Activated T-helper 1 cell treated with Interleukin-2 at 50 U/mL for 16 hours (primary cell): Measurements from ENCODE around the gene TRPM2.

Experiments
- DNase-seq: peaks from one replicate; pipeline ENCODE4 v3.0.0-alpha.2; 2020; ENCODE audit warnings: low read depth

Gene TRPM2

DNA sequence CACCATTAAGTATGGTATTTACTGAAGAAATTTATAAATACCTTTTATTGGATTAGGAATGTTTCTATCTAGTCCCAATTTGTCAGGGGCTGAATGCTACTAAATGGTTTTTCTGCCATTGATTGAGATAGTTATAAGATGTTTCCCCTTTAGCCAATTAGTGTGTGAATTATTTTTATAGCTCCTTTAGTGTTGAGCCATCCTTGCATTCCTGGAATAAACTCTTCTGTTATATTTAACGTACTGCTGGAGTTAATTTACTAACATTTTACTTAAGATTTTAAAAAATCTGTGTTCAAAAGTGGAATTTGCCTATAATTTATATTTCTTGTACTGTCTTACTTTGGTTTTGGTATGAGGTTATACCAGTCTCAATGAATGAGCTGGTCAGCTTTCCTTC is 76.5 kb downstream of the TRPM2 start:
- no peak for DNase-seq

DNA sequence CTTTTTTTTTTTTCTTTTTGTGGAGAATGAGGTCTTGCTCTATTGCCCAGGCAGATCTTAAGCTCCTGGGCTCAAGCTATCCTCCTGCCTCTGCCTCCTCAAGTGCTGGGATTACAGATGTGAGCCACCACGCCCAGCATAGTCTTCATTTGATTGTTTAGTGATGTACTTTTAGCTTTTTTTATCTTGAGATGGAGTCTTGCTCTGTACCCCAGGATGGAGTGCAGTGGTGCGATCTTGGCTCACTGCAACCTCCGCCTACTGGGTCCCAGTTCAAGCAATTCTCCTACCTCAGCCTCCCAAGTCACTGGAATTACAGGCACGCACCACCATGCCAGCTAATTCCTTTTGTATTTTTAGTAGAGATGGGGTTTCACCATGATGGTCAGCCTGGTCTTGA is 77.9 kb downstream of the TRPM2 start:
- no peak for DNase-seq

DNA sequence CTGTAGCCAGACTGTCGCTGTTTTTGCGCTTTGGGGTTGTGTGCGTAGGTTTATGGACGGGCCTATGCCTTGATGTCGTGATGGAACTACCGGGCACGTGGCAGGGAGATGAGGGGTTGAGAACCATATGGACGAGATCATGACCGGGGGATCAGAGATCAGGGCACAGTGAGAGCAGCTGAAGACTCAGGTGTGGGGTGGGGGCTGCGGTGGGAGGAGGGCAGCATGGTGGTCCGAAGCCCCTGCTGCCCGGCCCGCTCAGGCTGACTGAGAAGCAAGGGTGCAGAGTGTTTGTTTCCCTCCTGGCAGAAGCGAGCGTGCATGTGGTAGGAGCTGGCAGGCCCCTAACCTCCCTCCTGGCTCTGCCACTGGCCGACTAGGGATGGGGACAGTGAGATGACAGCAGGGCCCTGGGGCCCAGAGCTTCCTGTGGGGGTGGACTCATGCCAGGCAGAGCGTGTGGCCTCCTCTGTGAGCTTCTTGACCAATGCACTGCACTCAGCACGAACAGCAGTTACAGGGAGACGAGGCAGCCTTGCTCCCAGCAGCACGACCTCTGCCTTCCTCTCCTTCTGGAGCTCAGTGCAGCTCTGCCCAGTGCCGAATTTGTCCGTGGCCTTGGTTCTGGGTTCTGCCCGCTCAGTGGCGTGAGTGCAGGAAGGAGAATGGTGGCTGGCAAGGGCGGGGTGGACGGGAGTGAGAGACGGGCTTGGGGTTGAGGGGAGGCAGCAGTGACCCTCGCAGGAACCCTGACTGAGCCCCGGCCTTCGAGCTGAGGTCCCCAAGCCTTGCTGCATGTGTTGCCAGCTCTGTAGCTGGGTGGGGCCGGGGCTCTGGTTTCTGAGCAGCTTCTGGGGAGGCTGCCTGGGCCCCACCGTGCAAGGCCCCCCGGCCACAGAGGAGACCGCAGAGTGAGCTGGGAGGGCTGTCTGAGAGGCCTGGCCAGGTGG is 79.7 kb downstream of the TRPM2 start:
- no peak for DNase-seq

DNA sequence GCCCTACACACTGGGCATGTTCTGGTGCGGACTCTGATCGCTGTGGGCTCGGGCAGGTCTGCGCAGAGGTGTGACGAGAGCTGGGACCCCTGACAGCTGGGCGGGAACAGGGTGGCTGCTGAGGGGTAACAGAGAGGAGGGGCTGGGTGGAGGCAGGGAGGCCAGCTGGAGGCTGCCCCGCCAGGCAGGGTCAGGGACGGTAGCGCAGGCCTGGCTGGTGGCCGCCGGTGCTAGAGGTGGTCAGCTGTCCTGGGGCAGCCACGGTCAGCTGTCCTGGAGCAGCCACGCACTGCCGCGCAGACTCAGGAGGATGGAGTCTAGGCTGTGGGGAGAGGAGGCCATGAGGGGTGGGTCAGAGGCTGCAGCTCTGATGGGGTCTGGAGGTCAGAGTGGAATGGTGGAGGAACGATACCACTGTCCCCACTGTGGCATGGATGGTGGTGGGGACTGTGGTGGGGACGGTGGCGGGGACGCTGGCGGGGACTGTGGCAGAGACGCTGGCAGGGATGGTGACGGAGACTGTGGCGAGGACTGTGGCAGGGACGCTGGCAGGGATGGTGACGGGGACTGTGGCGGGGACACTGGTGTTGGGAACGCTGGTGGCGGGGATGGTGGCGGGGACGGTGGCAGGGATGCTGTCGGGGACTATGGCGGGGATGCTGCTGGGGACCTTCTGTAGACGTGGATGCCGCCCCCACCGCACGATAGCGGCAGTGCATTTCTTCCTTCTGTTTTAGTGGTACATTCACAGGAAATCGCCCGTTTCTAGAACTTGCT is 80.6 kb downstream of the TRPM2 start:
- DNase-seq, result no peak

DNA sequence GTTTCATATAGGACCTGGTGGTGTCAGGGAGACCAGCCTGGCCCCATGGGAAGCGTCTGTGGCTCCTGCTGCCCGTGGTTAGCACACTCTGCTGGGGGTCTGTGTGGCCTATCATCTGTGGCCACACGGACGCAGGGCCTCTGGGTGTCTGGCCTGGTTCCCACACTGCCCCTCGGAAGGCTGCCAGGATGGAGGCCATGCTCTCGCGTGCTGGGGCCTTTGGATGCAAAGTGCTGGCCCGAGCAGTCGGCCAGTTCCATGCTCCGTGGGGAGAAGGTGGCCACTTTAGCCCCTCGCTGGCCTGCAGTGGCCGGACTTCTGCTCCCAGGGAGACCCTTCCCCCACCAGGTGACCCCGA is 81.1 kb downstream of the TRPM2 start:
- no peak for DNase-seq

DNA sequence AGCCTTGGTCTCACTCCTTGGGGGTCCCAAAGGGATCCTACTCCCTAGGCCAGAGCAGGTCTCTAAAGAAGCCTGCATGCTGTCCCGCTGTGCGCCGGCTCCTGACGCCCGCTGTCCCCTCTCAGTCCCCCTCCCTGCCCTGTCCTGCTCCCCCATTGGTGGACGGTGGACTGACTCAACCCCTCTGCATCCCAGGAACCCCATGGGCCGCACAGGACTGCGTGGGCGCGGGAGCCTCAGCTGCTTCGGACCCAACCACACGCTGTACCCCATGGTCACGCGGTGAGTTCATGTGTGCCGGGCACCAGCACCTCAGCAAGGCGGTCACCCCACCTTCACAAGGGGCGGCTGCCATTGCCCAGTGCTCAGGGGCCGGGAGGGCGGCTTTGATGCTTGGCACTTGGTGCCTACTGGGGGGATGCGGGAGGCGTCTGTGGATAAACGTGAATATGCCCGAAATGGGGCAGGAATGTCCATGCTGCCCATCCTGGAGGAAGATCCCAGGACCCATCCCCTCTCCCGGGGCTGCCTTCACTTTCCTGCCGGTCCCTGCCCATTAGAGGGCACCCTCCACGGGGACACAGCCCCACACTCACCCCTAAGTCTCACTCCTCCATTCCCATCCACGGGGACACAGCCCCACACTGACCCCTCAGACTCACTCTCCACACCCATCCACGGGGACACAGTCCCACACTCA is 81.7 kb downstream of the TRPM2 start:
- DNase-seq, result no peak

DNA sequence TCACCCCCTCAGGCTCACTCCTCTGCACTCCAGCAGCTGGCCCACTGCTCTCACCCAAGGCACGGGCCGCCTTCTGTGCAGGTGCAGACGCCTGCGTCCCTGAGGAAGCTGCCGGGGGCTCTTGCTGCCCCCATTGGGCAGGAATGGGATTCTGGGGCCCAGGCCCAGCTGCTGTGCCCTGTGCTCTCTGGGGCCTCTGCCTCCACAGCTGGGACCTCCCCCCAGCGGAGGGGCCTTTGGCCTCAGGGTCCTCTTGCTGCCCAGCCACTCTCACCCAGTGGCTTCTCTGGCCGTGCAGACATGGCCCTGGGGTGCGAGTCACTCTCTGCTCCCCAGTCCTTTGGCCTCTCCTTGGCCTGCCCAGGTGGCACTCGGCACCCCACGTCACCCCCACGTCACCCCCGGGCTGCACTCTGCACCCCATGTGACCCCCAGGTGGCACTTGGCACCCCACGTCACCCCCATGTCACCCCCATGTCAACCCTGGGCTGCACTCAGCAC is 82.7 kb downstream of the TRPM2 start:
- no peak for DNase-seq

DNA sequence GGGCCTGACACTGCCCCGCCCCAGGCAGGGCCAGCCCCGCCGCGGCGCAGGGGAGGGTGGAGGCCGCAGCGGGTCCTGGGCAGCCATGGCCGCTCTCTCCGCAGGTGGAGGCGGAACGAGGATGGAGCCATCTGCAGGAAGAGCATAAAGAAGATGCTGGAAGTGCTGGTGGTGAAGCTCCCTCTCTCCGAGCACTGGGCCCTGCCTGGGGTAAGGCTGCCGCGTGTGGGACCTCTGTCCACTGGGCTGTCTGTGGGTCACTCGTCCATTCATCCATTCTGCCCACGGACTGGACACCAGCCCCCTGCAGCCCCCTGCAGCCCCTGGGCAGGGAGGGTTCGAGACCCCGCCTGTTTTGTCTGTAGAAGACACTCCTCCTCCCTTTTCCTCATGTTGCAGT is 83.5 kb downstream of the TRPM2 start:
- no peak for DNase-seq

DNA sequence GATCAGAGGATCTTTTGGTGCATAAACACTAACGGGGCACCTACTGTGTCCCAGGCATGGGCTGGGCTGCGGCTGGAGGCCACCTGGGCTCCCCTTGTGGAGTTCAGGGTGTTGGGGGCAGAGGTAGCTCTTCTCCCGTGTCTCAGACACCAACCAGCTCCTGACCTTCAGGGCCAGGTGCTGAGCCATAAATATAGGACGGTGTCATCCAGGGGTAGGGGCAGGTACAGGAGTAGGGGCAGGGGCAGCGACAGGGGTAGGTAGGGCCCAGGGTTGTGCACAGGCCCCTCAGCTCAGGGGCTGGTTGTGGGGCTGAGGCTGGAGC is 83.9 kb downstream of the TRPM2 start:
- DNase-seq, result no peak

DNA sequence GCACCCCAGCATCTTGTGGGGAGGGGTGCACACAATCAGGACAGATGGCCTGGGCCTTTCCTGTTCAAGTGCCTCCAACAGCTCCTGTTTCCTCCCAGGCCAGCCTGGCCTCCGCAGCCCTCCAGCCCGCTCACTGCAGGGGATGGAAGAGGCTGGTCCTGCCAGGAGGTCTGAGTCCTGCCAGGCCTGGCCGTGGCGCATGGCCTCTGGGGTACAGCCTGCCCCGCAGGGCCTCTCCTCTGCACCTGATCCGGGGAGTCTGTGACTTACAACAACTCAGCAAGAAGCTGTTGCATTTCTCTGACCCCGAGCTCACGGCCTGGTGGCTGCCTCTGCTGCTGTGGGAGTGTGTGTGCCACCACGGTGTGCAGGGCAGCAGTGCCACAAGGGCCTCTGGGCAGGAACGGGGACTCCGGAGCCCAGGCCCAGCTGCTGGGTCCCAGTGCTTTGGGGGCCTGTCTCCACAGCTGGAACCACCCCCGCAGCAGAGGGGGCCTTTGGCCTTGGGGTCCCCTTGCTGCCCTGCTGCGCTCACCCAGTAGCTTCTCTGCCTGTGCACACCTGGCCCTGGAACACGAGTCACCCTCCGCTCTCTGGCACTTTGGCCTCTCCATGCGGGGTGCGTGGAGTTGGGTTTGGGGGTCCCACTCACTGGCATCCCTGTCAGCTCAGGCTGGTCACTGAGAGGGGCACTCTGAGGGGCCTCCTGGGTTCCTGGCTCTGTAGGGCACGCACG is 84.4 kb downstream of the TRPM2 start:
- no peak for DNase-seq

DNA sequence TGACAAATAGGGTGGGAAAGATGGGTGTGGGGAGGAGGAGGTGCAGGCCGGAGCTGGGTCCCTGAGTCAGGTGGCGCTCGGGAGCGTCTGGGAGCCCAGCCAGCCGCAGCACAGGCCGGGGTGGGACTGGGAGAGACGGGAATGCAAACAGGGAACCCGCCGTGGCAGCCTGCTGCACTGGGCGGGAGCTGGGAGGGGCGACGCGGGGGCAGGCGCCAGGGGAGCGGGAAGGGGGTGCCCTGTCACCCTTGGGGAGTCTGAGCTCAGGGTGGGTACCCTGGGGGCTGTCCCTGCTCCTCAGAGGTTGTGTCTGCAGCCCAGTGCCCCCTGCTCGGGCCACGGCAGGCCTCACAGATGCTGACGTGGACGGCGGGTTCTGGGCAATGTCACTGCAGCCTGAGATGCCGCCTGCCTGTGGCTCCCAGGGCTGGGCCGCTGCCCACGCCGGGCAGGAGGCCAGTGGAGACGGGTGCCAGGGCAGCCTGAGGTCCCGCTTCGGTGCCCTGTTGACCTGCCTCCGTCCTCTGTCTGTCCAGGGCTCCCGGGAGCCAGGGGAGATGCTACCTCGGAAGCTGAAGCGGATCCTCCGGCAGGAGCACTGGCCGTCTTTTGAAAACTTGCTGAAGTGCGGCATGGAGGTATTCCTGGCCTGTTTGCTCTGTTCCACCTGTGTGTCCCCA is 85.2 kb downstream of the TRPM2 start:
- DNase-seq, result no peak

DNA sequence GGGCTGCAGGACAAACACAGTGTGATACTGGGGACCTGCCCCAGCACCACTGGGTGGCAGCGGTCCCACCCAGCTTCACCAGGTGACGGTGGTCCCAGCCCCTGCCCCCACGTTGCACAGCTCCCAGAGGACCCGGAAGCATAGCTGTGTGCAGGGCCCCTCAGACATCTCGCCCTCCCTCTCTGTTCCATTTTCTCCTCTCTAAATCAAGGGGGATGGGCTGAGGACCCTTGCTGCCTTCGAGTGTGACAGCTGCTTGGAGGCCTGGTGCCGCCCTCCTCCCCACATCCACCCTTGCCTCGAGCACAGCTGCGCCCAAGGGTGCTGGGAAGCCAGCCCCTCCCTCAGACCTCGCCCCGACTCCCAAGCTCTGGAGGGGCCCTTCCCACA is 85.8 kb downstream of the TRPM2 start:
- DNase-seq, result no peak

DNA sequence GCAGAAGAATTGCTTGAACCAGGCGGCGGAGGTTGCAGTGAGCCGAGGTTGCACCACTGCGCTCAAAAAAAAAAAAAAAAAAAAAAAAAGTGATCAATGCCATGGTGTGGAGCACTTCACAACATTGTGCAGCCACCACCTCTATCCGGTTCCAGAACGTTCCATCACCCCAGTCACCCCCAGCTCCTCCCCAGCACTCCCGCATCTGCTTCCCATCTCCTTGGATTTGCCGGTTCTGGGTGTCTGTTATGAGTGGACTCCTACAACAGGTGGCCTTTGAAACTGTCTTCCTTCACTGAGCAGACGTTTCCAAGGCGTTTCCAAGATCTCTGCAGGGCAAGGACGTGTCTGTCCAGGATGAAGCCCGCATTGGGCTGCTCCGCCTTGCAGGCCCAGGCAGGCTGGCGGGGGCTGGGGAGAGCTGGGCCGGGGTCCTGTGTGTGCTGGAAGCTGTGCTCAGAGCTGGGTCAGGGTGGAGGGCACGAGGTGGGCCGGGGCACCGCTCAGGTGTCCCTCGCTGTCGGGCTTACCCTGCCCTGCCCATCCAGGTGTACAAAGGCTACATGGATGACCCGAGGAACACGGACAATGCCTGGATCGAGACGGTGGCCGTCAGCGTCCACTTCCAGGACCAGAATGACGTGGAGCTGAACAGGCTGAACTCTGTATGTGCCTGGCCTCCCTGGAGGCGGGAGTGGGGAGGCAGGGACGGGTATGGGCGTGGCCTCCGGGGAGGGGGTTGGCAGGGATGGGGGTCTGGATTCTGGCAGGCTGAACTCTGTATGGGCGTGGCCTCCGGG is 87.0 kb downstream of the TRPM2 start:
- no peak for DNase-seq

DNA sequence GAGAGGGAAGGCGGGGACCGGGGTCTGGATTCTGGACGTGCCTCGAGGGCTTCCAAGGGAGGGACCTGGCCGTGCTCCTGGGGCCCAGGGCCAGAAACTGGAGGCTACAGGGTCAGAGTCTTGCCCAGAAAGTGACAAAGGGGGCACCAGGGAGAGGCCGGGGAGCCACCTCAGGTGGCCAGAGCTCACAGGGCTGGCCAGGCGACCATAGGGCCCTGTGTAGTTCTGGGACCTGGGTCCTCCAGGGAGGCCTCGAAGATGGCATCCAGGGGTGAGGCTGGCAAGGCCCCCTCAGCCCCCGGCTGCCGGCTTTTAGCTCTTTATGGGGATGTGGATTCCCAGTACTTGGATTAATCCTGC is 87.6 kb downstream of the TRPM2 start:
- DNase-seq, result no peak

DNA sequence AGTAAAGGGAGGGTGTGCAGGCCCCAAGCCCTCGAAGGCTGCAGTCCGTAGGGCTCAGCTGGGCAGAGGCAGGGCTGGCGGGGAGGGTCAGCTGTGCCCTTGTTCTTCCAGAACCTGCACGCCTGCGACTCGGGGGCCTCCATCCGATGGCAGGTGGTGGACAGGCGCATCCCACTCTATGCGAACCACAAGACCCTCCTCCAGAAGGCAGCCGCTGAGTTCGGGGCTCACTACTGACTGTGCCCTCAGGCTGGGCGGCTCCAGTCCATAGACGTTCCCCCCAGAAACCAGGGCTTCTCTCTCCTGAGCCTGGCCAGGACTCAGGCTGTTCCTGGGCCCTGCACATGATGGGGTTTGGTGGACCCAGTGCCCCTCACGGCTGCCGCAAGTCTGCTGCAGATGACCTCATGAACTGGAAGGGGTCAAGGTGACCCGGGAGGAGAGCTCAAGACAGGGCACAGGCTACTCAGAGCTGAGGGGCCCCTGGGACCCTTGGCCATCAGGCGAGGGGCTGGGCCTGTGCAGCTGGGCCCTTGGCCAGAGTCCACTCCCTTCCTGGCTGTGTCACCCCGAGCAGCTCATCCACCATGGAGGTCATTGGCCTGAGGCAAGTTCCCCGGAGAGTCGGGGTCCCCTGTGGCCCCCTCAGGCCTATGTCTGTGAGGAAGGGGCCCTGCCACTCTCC is 88.3 kb downstream of the TRPM2 start:
- no peak for DNase-seq

DNA sequence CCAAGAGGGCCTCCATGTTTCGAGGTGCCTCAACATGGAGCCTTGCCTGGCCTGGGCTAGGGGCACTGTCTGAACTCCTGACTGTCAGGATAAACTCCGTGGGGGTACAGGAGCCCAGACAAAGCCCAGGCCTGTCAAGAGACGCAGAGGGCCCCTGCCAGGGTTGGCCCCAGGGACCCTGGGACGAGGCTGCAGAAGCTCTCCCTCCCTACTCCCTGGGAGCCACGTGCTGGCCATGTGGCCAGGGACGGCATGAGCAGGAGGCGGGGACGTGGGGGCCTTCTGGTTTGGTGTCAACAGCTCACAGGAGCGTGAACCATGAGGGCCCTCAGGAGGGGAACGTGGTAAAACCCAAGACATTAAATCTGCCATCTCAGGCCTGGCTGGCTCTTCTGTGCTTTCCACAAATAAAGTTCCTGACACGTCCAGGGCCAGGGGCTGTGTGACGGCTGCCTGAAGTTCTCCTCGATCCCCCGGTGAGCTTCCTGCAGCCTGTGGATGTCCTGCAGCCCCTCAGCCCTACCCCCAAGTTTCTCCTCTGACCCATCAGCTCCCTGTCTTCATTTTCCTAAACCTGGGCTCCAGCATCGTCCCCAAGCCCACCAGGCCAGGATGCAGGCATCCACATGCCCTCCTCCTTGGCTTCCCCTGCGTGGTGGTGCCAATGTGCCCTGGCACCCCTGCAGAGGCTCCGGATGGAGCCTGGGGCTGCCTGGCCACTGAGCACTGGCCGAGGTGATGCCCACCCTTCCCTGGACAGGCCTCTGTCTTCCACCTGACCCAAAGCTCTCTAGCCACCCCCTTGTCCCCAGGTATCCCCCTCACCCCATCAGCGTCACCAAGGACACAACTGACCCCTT is 89.1 kb downstream of the TRPM2 start:
- no peak for DNase-seq

DNA sequence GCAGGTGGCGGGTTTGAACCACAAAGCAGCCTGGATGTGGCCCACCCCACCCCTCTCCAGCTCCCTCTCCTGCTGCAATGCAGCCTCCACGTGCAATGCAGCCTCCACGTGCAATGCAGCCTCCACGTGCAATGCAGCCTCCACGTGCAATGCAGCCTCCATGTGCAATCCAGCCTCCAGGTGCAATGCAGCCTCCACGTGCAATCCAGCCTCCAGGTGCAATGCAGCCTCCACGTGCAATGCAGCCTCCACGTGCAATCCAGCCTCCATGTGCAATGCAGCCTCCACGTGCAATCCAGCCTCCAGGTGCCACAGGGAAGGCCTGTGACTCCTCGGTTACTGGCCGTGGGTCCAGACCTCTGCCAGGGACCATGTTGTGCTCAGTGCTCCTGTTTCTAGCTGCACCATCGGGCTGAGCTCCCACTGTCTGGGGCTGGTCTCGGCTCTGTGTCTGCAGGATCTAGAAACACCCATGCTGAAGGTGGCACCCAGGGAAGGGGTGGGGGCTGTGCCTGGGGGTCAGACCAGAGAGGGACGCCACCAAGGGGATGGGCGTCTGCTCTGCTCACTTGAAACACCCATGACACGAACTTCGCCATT is 90.0 kb downstream of the TRPM2 start:
- DNase-seq, result no peak

DNA sequence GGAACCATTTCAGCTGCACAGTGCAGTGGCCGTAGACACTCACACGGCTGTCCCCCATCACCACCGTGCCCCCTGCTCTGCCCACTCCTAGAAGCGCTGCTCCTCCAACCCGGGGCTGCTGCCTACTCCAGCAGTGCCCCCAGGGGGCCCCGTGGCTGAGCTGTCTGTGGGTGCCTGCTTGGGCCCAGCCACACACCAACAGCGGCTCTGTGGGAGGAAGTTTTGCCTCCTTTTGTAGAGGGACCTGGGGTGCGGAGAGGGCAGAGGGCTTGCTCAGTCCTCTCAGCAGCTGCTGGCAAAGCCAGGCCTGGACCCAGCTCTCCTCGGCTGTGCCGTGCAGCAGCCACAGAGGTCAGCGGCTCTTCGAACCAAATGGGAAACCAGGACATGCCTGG is 90.5 kb downstream of the TRPM2 start:
- DNase-seq, result no peak
